ENCODE measurements around the gene TNFSF13.
A peak's percentile ranks its signal among the peaks of the same experiment; 100 is the strongest.

Gene TNFSF13

GRCh38 chr17:7574176-7574953 is 15.8 kb downstream of the TNFSF13 start:
- TF ChIP-seq CTCF (conservative IDR thresholded peaks at IDR 0.05; ENCODE audit: low read length), result no peak
- H3K4me3 ChIP-seq (ENCODE audit: low read length), result peak overlapping the region; percentile 97
- DNase-seq (ENCODE audit: low read depth), result no peak

GRCh38 chr17:7575481-7575883 is 16.9 kb downstream of the TNFSF13 start:
- TF ChIP-seq CTCF (conservative IDR thresholded peaks at IDR 0.05; ENCODE audit: low read length), result no peak
- H3K4me3 ChIP-seq (ENCODE audit: low read length), result peak overlapping the region; percentile 97
- no peak for DNase-seq (ENCODE audit: low read depth)

GRCh38 chr17:7575959-7576358 is 17.4 kb downstream of the TNFSF13 start:
- no peak for TF ChIP-seq CTCF (conservative IDR thresholded peaks at IDR 0.05; ENCODE audit: low read length)
- no peak for DNase-seq (ENCODE audit: low read depth)
- H3K4me3 ChIP-seq (ENCODE audit: low read length), result no peak overlapping the region; the same call in 1 of the 2 replicates

GRCh38 chr17:7576432-7576937 is 17.9 kb downstream of the TNFSF13 start:
- no peak overlapping the region; the same call in 1 of the 2 replicates for H3K4me3 ChIP-seq (ENCODE audit: low read length)
- no peak for TF ChIP-seq CTCF (conservative IDR thresholded peaks at IDR 0.05; ENCODE audit: low read length)
- no peak for DNase-seq (ENCODE audit: low read depth)

GRCh38 chr17:7577327-7578199 is 19.0 kb downstream of the TNFSF13 start:
- no peak overlapping the region for H3K4me3 ChIP-seq (ENCODE audit: low read length)
- TF ChIP-seq CTCF (conservative IDR thresholded peaks at IDR 0.05; ENCODE audit: low read length), result no peak
- DNase-seq (ENCODE audit: low read depth), result no peak

GRCh38 chr17:7579001-7579833 is 20.7 kb downstream of the TNFSF13 start, which contains the start of gene CD68:
TSS of gene CD68 (plus strand) at chr17:7579638. CDS start at chr17:7579678, 40 bp downstream.
- TF ChIP-seq CTCF (conservative IDR thresholded peaks at IDR 0.05; ENCODE audit: low read length), result no peak
- peak within 1 kb of the TSS; percentile 43 for H3K4me3 ChIP-seq (ENCODE audit: low read length)
- DNase-seq (ENCODE audit: low read depth), result peak; percentile 90

Measured in AG10803 (cell line).